Measurements from ENCODE around the gene TBC1D16. TPM values are rescaled to one million over a fixed set of nuclear protein-coding genes. Genes with fewer than 3 reads are reported as not detected.
A peak's percentile ranks its signal among the peaks of the same experiment; 100 is the strongest.

Gene TBC1D16
- total RNA-seq, 1 donor from 2014 or later, result 21.2 TPM

GRCh38 chr17:79936050-79936449, 99.6 kb downstream of the TBC1D16 start:
- peaks cover 47% of the 10 kb centered on the region for H3K4me1 Mint-ChIP-seq
- H3K9me3 Mint-ChIP-seq, result no peaks in the 10 kb centered on the region
- H3K36me3 Mint-ChIP-seq, result peaks cover 17% of the 10 kb centered on the region

GRCh38 chr17:79935197-79935885, 100.3 kb downstream of the TBC1D16 start:
- Histone ChIP-seq H4K20me1 (ENCODE audit: low read depth) (peaks cover 18% of the 10 kb centered on the region), H3K79me2 (ENCODE audit: low read depth) (no peaks in the 10 kb centered on the region), H3K9me3 (ENCODE audit: low read depth) (no peaks in the 10 kb centered on the region), H3K4me2 (no peak overlapping the region), H3F3A (ENCODE audit: low read depth) (peaks cover 23% of the 10 kb centered on the region), H3K27ac (no peak overlapping the region), H3K27me3 (peaks cover 29% of the 10 kb centered on the region), H3K4me1 (peaks cover 25% of the 10 kb centered on the region), H3K36me3 (no peaks in the 10 kb centered on the region), H3K9ac (no peak overlapping the region), H2AFZ (replicated peaks) (no peak overlapping the region), H3K4me3 (no peak overlapping the region)
- Mint-ChIP-seq H3K36me3 (peaks cover 14% of the 10 kb centered on the region), H3K27ac (peak overlapping the region; percentile 57), H3K4me1 (peaks cover 45% of the 10 kb centered on the region), H3K27me3 (ENCODE audit: insufficient read depth, low read depth) (peaks cover 22% of the 10 kb centered on the region), H3K9me3 (no peaks in the 10 kb centered on the region), H3K4me3 (peak overlapping the region; percentile 43)
- no peak for DNase-seq (ENCODE audit: low spot score)
- TF ChIP-seq EZH2 (IDR thresholded peaks at IDR 0.05) (no peak), EZH2phosphoT487 (IDR thresholded peaks at IDR 0.05) (no peak)
- TF ChIP-seq, protein P1, sequence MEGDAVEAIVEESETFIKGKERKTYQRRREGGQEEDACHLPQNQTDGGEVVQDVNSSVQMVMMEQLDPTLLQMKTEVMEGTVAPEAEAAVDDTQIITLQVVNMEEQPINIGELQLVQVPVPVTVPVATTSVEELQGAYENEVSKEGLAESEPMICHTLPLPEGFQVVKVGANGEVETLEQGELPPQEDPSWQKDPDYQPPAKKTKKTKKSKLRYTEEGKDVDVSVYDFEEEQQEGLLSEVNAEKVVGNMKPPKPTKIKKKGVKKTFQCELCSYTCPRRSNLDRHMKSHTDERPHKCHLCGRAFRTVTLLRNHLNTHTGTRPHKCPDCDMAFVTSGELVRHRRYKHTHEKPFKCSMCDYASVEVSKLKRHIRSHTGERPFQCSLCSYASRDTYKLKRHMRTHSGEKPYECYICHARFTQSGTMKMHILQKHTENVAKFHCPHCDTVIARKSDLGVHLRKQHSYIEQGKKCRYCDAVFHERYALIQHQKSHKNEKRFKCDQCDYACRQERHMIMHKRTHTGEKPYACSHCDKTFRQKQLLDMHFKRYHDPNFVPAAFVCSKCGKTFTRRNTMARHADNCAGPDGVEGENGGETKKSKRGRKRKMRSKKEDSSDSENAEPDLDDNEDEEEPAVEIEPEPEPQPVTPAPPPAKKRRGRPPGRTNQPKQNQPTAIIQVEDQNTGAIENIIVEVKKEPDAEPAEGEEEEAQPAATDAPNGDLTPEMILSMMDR (IDR thresholded peaks at IDR 0.05), result no peak

More at GRCh38 chr17:79936050-79936449, 99.6 kb downstream of the TBC1D16 start:
- Mint-ChIP-seq H3K4me3 (peak overlapping the region; percentile 43), H3K27me3 (ENCODE audit: insufficient read depth, low read depth) (peaks cover 20% of the 10 kb centered on the region), H3K27ac (peak overlapping the region; percentile 57)
- Histone ChIP-seq H2AFZ (replicated peaks) (no peak overlapping the region), H3K9ac (no peak overlapping the region), H3K4me1 (peaks cover 18% of the 10 kb centered on the region), H3K27me3 (peaks cover 22% of the 10 kb centered on the region), H3F3A (ENCODE audit: low read depth) (peaks cover 16% of the 10 kb centered on the region), H3K9me3 (ENCODE audit: low read depth) (no peaks in the 10 kb centered on the region), H4K20me1 (ENCODE audit: low read depth) (peaks cover 18% of the 10 kb centered on the region), H3K79me2 (ENCODE audit: low read depth) (no peaks in the 10 kb centered on the region), H3K36me3 (no peaks in the 10 kb centered on the region), H3K27ac (no peak overlapping the region), H3K4me3 (no peak overlapping the region), H3K4me2 (no peak overlapping the region)
- no peak for DNase-seq (ENCODE audit: low spot score)
- TF ChIP-seq, protein P1 (IDR thresholded peaks at IDR 0.05), result no peak
- no peak for TF ChIP-seq EZH2 (IDR thresholded peaks at IDR 0.05)
- no peak for TF ChIP-seq EZH2phosphoT487 (IDR thresholded peaks at IDR 0.05)

- peaks cover 18% of the 10 kb centered on the region for H4K20me1 ChIP-seq (ENCODE audit: low read depth)
- no peaks in the 10 kb centered on the region for H3K79me2 ChIP-seq (ENCODE audit: low read depth)
- peaks cover 44% of the 10 kb centered on the region for H3K4me1 Mint-ChIP-seq
- no peaks in the 10 kb centered on the region for H3K9me3 Mint-ChIP-seq
- H3K27ac ChIP-seq, result no peak overlapping the region
- no peak overlapping the region for H3K9ac ChIP-seq
- H3K4me3 Mint-ChIP-seq, result no peak overlapping the region
- TF ChIP-seq EZH2 (IDR thresholded peaks at IDR 0.05), result no peak
- TF ChIP-seq, protein P1 (IDR thresholded peaks at IDR 0.05), result no peak
- no peak for TF ChIP-seq EZH2phosphoT487 (IDR thresholded peaks at IDR 0.05)
- no peak overlapping the region for H3K4me2 ChIP-seq
- DNase-seq (ENCODE audit: low spot score), result no peak
- peaks cover 34% of the 10 kb centered on the region for H3K27me3 ChIP-seq
- H3K4me1 ChIP-seq, result peaks cover 27% of the 10 kb centered on the region
- no peaks in the 10 kb centered on the region for H3K36me3 ChIP-seq
- peaks cover 21% of the 10 kb centered on the region for H3K27me3 Mint-ChIP-seq (ENCODE audit: insufficient read depth, low read depth)
- H3K27ac Mint-ChIP-seq, result no peak overlapping the region
- no peaks in the 10 kb centered on the region for H3K9me3 ChIP-seq (ENCODE audit: low read depth)
- H2AFZ ChIP-seq (replicated peaks), result no peak overlapping the region
- peaks cover 8% of the 10 kb centered on the region for H3K36me3 Mint-ChIP-seq
- peaks cover 27% of the 10 kb centered on the region for H3F3A ChIP-seq (ENCODE audit: low read depth)
- no peak overlapping the region for H3K4me3 ChIP-seq
Observed at GRCh38 chr17:79934653-79934970, 101.1 kb downstream of the TBC1D16 start.
